RPMI7951 (cell line): ENCODE data around the gene HMCN1. TPM values are rescaled to one million over a fixed set of nuclear protein-coding genes. Genes with fewer than 3 reads are reported as not detected.

ENCODE experiments used
- DNase-seq: peaks from one replicate; pipeline ENCODE4 v3.0.0-alpha.2; 2012; ENCODE audit warnings: low read depth
- total RNA-seq: library from RNA; depleted of rRNA; stranded (reverse); fragments of >200 nt; shearing (Covaris generic); gene quantifications from 2 replicates; pipeline ENCODE4 v1.2.3, GENCODE V29; 2014; rRNA removed

The HMCN1 gene
- total RNA-seq = 2.8 and 4.9 TPM in 2 replicates

DNA sequence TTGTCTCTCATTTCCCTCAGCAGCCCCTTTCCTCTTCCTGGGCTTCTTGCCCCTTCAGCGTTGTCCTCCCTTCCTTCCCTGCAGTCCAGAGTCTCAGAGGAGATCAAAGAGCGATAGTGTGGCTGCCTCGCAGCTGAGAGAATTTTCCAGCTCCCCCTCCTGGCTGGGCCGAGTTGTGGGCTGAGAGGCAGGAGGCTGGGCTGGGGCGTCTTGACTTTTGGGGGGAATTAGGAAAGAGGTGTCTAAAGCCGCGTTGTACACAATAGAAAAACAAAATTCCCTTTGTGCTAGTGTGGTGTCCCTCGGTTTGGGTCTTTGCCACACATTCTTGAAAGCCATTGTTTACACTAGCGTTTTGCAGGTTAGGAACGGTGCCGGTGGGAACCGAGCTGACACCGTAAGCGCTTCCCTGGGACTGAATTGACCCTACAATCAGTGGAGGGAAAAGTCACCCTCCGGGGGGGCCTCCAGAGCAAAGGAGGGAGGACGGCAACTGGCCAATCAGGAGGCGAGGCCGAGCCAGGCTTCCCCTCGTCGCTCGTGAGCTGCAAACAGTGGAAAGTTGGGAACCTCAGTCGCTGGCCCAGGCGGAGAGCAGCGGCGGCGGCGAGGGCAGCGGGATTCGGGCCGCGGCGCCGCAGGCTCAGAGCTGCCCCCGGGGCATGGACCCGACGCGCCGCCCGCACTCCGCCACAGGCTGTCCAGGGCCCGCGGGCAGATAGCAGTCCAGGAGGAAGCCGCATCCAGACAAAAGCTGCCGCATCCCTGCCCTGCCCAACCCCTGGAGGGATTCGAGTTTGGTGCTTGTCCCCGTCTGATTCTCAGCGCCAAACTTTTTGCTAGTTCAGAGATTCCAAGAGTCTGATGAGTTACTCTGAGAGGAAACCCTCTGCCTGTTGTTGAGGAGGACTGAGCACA lies at the start of gene HMCN1:
Gene HMCN1 (plus strand): TSS at position 574 of the 918 bp plus-strand sequence. CDS start 389 bp downstream, outside the sequence.
- peak; percentile 79 for DNase-seq

DNA sequence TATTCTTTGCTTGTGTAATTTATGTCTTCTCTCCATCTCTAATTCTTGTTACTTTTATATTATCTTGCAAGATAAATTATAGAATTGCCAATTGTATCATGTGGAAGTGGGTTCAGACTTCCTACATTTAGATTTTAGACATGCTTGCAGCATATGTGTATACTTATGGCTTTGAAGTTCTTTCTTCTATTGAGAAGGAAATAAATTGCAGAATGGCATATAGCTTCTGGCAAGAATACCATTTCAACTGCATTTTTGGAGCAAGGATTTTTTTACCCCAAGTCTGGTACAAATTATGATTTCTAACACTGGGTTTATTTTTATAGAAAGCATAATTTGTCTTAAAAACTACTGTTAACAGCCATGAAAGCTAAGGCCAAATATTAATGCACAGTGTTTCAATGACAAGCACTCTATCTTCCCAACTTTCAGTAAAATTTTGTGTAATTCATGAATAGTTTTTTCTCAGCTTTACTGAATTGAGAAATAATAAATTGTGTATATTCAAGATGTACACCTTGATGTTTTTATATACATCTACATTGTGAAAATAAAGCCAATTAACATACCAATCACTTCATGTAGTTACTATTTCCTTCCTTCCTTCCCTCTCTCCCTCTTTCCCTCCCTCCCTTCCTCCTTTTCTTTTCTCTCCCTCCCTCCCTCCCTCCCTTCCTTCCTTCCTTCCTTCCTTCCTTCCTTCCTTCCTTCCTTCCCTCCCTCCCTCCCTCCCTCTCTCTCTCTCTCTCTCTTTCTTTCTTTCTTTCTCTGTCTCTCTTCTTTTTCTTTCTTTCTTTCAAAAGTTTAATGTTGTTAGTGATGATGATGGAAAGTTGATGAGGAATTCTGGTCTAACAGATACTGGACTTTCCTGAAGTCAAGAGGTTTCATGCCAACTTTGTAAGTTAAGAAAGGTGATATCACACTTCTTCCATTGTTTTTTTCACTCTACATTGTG lies 47.1 kb upstream of the HMCN1 start:
- no peak for DNase-seq

DNA sequence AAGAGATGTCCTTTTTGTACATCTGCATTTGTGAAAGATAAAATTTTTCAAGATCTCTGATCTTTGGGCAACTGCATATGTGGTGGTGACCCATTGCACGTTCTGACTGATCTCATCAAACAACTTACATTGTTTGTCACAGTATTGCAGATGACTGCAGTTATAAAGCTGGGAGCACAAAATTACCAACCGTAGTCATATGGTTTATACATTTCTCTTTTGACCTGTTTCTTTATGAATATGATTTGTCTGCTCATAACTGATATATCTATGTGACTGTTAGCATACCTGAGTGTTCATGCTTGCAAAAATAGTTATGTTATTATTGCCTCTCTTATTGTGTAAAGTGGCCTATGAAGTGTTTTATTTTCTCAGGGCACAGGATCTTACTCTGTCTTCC lies 43.7 kb upstream of the HMCN1 start:
- DNase-seq = no peak

DNA sequence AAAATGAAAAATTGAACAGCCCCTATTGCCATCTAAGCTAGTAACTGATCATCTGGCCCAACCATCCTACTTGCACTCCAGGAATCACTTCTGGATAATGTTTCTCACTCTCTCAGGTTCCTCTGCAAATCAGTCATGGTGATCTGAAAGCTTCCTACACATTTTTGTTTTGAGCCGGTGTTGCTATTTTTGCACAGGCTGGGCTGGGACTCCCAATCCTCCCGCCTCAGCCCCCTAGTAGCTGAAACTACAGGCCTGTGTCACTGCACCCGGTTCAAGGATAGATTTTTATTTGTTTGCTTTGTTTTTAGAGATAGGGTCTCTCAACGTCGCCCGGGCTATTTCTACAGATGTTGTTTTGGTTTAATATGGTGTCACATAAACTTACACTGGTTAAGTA lies 40.5 kb upstream of the HMCN1 start:
- no peak for DNase-seq

DNA sequence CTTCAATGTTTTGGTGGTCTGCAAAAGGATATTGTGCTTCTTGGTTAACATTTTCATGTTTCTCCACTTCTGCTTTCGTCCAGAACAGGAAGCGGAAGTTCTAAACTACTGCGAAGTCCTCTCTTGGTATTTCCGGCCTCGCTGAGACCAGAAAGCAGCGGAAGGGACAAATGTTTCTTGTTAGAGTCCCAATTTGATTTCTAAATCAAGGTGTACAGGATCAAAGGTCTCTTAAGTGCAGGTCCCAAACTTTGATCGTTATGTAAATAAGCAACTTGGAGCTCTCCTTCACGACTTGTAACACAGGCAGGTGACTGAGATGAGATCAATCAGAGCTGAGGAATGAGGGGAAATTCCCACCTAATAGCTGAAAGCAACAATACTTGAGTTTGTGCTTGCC lies 40.1 kb upstream of the HMCN1 start:
- DNase-seq = peak; percentile 20

DNA sequence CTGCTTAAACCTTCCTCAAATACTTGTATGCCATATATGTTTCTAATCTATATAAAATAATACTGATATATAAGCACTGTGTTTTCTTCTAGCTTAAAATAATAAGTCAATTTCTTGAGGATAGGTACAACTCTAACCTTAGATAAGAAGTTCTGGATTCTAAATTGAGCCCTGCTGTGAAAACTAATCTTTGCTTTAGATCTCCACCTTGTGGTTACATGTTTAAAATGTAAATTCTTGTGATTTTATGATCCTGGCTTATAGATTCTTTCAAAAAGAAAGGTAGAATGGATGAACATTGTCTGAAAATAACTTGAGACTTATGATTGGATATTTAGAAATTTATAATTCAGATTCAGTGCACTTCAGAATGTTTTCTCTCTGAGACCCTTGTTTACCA lies 38.9 kb upstream of the HMCN1 start:
- no peak for DNase-seq

DNA sequence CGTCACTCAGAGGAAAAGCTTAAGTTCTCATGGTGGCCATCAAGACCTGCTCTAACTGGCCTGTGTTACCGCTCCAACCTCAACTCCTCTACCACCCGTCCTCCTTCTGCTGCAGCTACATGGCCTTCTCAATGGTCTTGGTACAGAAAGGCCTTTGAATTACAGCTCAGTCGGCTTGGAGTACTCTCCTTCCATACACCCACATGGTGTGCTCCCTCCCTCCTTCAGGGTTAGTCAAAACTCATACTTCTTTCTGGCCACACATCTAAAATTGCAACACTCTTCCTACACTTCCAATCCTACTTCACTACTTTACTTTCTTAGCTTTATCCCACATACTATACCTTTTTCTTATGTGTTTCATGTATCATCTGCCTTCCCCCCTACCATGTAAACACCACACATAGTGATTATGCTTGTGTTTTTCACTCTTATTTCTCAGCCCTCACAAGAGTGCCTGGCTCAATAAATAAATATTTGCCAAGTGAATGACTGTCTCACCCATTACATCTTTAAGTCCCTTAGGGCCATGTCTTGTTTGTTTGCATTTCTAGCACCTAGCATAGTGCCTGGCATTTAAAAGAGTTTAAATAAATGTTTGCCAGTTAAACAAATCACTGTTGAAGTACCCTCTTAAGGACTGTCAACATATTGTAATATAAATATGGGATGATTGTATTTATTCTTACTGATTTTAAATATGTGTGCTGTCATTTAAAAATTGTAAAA lies 37.6 kb upstream of the HMCN1 start:
- DNase-seq = no peak

DNA sequence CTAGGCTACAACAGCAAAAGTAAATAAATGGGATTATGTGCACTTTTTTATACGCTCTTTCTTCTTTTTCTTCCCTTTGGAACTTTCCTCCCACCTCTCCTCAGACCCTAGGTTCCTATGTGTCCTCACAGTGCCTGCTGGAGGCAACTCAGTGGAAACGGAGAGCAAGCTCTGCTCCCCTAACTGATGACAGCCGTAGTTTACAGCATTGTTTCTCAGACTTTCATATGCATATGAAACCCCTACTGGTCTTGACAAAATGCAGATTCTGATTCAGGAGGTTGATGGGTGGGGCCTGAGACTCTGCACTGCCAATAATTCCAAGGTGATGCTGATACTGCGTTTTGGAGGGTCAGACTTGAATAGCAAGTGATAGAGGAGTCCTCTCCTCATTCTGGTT lies 34.3 kb upstream of the HMCN1 start:
- no peak for DNase-seq

DNA sequence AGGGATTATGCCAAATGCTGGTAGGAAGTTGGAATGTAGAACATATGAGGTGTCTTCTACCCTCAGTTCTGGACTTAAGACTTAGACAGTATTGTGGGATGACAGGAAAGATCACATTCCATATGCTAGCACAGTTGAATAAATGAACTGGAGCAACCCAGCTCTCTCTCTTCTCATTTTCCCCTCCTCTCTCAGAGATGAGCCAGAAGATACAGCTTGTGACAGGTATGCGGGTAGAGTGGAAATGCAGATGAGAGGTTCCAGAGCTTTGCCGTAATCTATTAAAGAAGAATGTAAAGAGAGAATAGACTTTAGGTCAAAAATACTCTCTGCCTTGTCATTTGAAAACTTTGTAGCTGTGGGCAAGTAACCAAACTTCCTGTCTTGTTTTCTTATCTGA lies 32.5 kb upstream of the HMCN1 start:
- DNase-seq = no peak

DNA sequence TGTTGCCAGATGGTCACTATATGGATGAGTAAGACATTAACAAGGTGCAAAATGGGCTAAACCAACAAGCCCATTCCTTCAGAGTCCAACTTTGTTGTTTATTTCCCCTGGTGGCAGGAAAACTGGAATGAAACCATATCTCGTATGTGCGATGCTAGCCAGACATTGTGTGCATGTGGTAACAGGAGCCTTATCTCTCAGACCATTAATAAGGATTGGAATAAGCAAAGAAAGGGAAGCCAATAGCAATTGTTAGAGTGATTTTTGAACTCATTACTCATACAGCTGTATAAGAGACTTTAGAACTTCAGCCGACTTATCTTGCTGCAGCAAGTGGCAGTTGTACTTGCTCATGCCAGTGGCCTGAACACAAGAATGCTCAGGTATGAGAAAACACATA lies 30.0 kb upstream of the HMCN1 start:
- no peak for DNase-seq

DNA sequence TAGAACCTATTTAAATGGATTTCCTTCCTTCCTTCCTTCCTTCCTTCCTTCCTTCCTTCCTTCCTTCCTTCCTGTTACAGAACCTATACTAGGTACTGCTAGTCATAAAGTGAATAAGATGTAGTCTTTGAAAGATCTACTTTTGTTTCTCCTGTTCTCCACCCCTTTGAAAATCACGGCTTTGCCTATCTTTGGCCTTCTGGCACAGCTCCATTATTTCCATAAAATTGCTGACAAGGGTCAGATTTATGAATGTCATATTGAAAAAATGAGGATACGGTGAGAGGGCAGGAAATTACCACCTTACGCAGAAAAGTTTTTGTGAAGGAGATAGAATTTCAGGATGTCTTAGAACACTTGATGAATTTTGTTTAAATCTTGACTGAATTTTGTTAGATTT lies 18.1 kb upstream of the HMCN1 start:
- DNase-seq = no peak

DNA sequence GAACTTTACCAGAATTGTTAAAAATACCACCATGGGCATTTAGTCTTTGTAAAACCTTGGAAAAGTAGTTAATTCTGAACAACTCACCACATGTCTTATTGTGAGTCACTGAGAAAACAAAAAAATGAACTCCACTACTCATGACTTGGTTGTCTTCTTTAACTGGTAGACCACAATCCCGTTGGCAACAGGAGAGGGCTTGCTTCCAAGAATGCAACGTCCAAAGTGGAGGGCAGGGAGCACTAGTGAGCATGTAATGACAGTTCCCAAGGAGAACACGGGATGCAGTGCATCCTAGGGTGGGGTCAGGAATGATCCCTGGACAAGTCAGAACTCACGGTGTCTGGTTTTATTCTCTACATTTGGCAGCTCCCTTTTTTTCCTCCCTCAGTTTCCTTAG lies 15.2 kb upstream of the HMCN1 start:
- peak; percentile 95 for DNase-seq

DNA sequence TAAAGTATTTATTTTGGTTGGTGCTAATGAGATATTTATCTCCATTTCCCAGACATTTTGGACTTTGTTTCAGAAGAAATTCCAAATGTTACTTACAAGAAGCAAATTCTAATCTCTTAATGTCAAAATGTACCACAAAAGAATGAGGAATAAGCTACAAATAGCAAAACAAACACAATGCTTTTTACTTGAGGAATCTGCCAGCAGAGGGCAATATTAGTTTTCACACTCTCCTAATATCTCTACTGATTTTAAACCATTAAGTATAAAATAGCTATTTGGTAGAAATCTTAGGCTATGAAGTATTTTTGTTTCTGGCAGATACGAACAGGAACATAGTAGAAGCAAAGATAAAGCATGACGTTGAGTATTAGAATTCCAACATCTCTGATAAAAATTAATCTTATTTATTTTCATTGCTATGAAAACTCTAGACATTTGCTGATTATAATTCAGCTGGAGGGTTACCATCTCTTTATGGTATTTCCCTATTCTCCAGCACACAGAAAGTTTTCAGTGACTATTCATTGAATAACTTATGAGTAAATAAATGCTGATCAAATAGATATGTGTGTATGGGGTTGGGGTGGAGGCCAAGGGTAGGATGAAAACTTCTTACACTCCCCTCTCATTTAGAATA lies 13.4 kb upstream of the HMCN1 start:
- DNase-seq = peak; percentile 42

DNA sequence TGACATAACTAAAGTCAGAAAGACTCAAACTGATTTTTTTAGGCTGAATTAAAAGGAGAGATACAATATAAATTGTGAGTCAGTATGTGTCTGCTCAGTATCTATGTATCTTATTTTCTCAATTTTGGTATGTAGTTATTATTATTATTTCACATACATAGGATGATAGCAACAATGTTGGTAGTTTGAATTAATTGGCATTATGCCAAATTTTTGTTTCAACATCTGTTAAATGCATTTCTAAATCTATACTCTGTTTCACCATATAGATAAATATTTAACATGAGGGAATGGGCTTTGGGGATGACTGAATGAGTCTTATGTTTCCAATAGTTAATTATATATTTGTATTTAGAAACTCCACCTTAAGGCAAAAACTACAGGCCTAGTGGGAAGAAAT lies 12.6 kb upstream of the HMCN1 start:
- DNase-seq = no peak

DNA sequence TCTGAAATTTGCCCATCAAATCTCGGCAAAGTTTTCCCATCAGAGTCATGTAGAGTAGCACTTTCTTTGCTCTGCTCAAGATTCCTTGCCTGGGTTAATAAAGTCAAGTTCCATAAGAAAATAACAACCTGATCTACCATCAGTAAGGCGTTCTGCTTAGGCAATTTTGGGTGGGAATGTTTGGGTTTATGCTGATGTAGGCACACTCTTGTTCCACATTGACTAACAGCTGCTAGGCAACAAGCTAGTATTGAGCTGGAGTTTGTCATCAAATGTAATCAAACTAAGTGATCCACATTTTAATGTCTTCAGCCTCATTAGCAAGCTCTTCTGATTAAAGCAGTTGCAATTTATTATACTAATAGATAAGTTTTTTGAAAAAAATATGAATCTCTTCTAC lies 12.1 kb upstream of the HMCN1 start:
- DNase-seq = no peak

DNA sequence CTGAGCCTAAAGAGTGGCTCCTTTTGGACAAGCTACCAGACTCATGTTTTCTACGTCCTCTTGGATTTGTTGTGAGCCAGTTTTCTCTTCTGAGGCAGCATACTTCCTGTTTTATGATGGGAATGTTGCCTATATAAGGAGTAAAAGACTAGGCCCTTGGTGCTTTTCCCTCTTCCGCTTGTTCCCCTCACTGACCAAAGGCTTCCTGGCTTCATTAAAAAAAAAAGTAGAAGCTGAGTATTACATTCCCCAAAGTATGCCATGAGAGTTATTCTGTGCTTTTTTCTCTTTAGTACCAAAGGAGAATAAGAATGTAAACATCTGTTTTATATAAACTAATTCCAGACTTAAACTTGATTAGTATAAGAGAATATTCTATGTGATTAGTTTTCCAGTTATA lies 6.5 kb upstream of the HMCN1 start:
- DNase-seq = no peak

DNA sequence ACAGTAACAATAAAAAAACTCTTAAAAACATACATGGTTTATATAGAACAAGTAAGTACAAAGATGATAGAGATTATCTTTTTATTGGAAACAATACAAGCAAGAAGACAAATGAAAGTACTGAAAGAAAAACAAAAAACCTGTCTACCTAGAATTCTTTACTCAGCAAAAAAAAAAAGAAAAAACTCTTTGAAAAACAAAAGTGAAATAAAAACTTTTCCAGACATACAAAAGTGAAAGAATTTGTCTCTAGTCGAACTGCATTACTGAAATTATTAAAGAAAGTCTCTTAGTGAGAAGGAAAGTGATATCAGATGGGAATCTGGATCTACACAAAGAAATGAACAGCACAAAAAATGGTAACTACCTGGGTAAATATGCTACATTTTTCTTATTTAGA lies 2.7 kb upstream of the HMCN1 start:
- DNase-seq = no peak

DNA sequence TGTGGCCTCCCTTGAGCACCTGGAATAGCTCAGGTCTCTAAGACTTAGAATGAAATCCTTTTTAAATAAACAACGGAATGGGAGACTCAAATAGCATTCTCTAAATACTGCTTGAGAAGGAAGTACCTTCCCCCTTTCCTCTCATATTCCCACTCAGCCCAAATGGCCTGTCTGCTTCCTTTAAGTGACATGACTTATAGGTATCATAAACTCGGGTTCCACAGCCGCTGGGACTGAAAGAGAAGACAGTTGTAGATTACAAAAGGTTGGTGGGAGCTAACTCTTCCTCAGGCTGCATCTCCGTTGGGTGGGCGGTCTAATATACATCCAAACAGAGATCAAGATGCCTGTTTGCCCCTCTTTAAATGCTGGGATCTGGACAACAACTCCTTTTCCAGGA lies 1.2 kb upstream of the HMCN1 start:
- DNase-seq = no peak

DNA sequence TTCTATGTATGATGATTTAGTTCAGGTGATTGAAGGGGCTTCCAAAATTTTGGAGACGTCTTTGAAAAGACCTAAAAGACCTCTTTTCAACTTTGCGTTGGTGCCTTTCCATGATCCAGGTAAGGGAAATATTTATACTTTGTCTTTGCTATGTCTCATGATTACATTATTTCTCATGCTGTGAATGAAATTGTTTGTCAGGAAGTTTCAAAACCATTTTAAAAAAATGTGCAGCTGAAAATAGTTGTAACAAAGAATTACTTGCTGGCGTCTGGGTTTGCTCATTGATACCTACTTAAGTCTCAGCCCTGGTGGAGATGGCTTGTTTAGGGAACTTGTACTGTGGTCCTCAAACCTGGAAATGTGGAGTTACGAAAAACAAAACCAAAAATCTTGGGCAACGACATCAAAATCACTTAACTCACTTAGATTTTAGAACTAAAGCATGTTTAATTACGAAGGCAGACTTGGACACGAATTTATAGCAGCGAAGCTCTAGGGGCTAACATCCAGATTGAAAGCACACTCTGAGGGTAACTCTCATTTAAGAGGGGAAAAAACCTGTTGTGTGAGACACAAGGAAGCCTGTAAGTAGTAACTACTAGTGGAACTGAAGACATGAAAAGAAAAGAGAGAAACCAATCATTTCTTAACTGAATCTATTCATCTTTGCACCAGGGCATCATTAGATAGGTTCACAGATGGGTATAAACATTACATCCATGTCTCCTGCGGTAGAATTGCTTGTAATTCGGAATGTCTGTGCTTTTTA lies 924 bp downstream of the HMCN1 start:
- DNase-seq = no peak

DNA sequence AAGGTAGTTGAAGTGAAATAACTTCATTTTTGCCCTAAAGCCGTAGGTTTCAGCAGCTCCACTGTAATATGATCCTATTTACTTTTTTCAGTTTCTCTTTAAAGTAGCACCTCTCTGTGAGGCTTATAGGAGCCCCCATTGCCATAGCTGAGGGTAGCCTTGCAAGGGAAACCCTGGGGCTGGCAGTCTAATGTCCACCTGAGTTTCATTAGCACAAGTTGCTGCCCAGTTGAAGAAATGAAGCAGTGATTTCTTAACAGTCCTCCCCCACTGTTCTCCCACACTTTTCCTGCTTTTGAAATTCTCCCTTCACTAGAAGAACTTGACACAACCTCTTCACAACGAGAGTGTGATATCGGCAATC lies 1.5 kb downstream of the HMCN1 start:
- DNase-seq = no peak

DNA sequence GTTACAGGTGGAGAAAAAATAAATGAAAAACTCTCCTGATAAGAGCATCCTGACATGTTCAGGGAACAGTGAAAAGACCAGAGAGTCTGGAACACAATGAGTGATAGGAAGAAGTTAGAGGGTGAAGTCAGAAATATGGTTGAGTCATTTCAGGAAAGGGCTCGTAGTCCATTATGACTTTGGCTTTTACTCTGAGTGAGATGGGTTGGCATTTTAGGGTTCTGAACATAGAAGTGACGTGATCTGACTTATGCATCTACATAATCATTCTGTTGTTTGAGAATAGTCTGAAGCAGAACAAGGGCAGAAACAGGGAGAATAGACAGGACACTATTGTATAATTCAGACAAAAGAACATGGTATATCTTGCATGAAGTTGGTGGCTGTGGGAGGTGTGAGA lies 5.8 kb downstream of the HMCN1 start:
- DNase-seq = no peak
